ENCODE measurements around the gene CAPN10. TPM values are rescaled to one million over a fixed set of nuclear protein-coding genes. Genes with fewer than 3 reads are reported as not detected.

The CAPN10 gene
- total and polyA plus RNA-seq, 2 donors (not counting 3 experiments of a cell fraction or from before 2014, with no cell fraction given) = 25.2 to 39.9 TPM

- no peaks in the 10 kb centered on the region for H3K27me3 ChIP-seq (ENCODE audit: control insufficient read depth in 2 of 2, insufficient read depth in 2 of 2, low read length in 2 of 2)
- H3K79me2 ChIP-seq (ENCODE audit: control insufficient read depth, insufficient read depth, low read length) = no peaks in the 10 kb centered on the region
- H3K36me3 ChIP-seq (ENCODE audit: control insufficient read depth in 2 of 2, extremely low read depth in 1 of 2, insufficient read depth in 2 of 2, low read length in 2 of 2) = no peaks in the 10 kb centered on the region
- no peak overlapping the region for H3K4me2 ChIP-seq (ENCODE audit: insufficient read depth, low read length)
- H3K27ac ChIP-seq (ENCODE audit: insufficient read depth, low read depth, low read length) = no peak overlapping the region
- no peaks in the 10 kb centered on the region for H4K20me1 ChIP-seq (replicated peaks; ENCODE audit: control insufficient read depth, extremely low read depth, insufficient read depth, low read length)
- H2AFZ ChIP-seq (ENCODE audit: low read depth, low read length) = no peak overlapping the region
- TF ChIP-seq CTCF (IDR thresholded peaks at IDR 0.05; ENCODE audit: extremely low read depth in 1 of 2, insufficient read depth in 1 of 2, low read depth in 1 of 2, low read length in 2 of 2) (no peak), EZH2 (IDR thresholded peaks at IDR 0.05; ENCODE audit: borderline replicate concordance, low read depth, low read length, severe bottlenecking) (no peak), POLR2AphosphoS5 (IDR thresholded peaks at IDR 0.05; ENCODE audit: insufficient read depth, low read depth, low read length) (no peak), MAX (IDR thresholded peaks at IDR 0.05; ENCODE audit: insufficient read depth, insufficient read length) (no peak), GATA2 (IDR thresholded peaks at IDR 0.05; ENCODE audit: insufficient read depth, insufficient read length, low read depth, low read length) (no peak), JUN (IDR thresholded peaks at IDR 0.05; ENCODE audit: borderline replicate concordance, insufficient read depth, insufficient read length, low read depth) (no peak), POLR2A (IDR thresholded peaks at IDR 0.05; ENCODE audit: low read depth, low read length) (no peak), FOS (IDR thresholded peaks at IDR 0.05; ENCODE audit: borderline replicate concordance, insufficient read depth, low read length) (no peak), MYC (IDR thresholded peaks at IDR 0.05; ENCODE audit: low read depth, low read length) (no peak)
- no peaks in the 10 kb centered on the region for H3K9me1 ChIP-seq (replicated peaks; ENCODE audit: control insufficient read depth, extremely low read depth, insufficient read depth, low read length)
- DNase-seq (ENCODE audit: low read depth, low spot score) = no peak
- POLR2A ChIA-PET = no interaction called here
- H3K9me3 ChIP-seq (replicated peaks; ENCODE audit: control insufficient read depth, insufficient read depth, low read length) = no peaks in the 10 kb centered on the region
- intact Hi-C loops (cut with micrococcal nuclease) (no loop called here), dilution Hi-C loops (cut with MboI; ENCODE audit: extremely low pct_ligation_motif_present, low sequenced_read_pairs) (no loop called here)
- H3K4me1 ChIP-seq (ENCODE audit: control insufficient read depth, extremely low read depth, insufficient read depth, low read length) = no peaks in the 10 kb centered on the region
- no peak for FAIRE-seq
- H3K4me3 ChIP-seq (replicated peaks in 1 of 3; ENCODE audit: insufficient read depth in 1 of 3, low read depth in 1 of 3, low read length in 3 of 3) = no peak overlapping the region
- no TSS peak for BruUV-seq (replicated peaks)
- no peak overlapping the region for H3K9ac ChIP-seq (replicated peaks; ENCODE audit: extremely low read depth, insufficient read depth, low read length)
- CTCF ChIA-PET = no interaction called here
These were observed 45.8 kb downstream of the CAPN10 start for GRCh38 chr2:240632306-240632721.

Data from endothelial cell of umbilical vein (primary cell).